Esophagus muscularis mucosa (tissue), 4 donors: ENCODE measurements around the gene MCOLN1. TPM values are rescaled to one million over a fixed set of nuclear protein-coding genes. Genes with fewer than 3 reads are reported as not detected.

ENCODE experiments used
- DNase-seq: peaks from one replicate; pipeline ENCODE4 v3.0.0-alpha.2; 2017; ENCODE audit errors: extremely low spot score
- H3K27ac ChIP-seq, 4 donors: fragments of 200-600 bp; sonication (generic); replicated peaks in 1 of 4; 1 replicate in 3 of 4; 2 replicates in 1 of 4; pipeline ENCODE4 v1.5.1; 2016 to 2019; ENCODE audit warnings: mild to moderate bottlenecking in 1 of 4
- H3K27me3 ChIP-seq, 4 donors: fragments of 200-600 bp; sonication (generic); one replicate each; pipeline versions ENCODE4 v1.5.1 to v1.6.0; 2016 to 2019
- H3K36me3 ChIP-seq, 4 donors: fragments of 200-600 bp; sonication (generic); one replicate each; pipeline ENCODE4 v1.5.1; 2016 to 2019
- H3K4me1 ChIP-seq, 4 donors: fragments of 200-600 bp; sonication (generic); one replicate each; pipeline ENCODE4 v1.5.1; 2016 to 2019
- H3K4me3 ChIP-seq, 4 donors: fragments of 200-600 bp; sonication (generic); 1 replicate in 2 of 4; 2 replicates in 2 of 4; pipeline ENCODE4 v1.5.1; 2016 to 2019; ENCODE audit warnings: mild to moderate bottlenecking in 4 of 4, moderate library complexity in 1 of 4
- H3K9me3 ChIP-seq, 4 donors: fragments of 200-600 bp; sonication (generic); 1 replicate in 3 of 4; 2 replicates in 1 of 4; pipeline ENCODE4 v1.5.1; 2016 to 2019
- EP300 ChIP-seq: sonication (generic); formaldehyde crosslinking; IDR thresholded peaks from one replicate; pipeline ENCODE4 v1.6.1; 2017; ENCODE audit warnings: antibody characterized with exemption
- POLR2A ChIP-seq: fragments of 450-650 bp; IDR thresholded peaks from one replicate; pipeline ENCODE4 v1.6.1; 2017; ENCODE audit warnings: antibody characterized with exemption, moderate library complexity, mild to moderate bottlenecking, low read depth
- POLR2AphosphoS5 ChIP-seq, 2 donors: sonication (generic); formaldehyde crosslinking; IDR thresholded peaks; one replicate each; pipeline ENCODE4 v1.6.1; 2017; ENCODE audit warnings: antibody characterized with exemption in 2 of 2
- WGBS: methylation state at CpG from one replicate; pipeline ENCODE4 v1.1.5; 2018; 5-methylcytosine and 5-hydroxymethylcytosine counted together
- intact Hi-C: fragments of 100-400 bp; cut with DNase I; formaldehyde crosslinking; loops from one replicate; pipeline ENCODE4 v1.15.1; 2023
- total RNA-seq, 4 donors: library from RNA; depleted of rRNA; stranded (reverse); fragments of >200 nt; gene quantifications; one replicate each; pipeline versions ENCODE4 v1.1.0 to v1.2.1, GENCODE V29; 2016
- TF ChIP-seq, protein P1 (sequence below), 3 experiments: fragments of 200-600 bp in 2 of 3; fragments of 450-650 bp in 1 of 3; sonication (generic) in 2 of 3; IDR thresholded peaks; one replicate each; pipeline ENCODE4 v1.5.1; 2017 to 2019; ENCODE audit warnings: antibody characterized with exemption in 3 of 3, mild to moderate bottlenecking in 2 of 3, moderate library complexity in 1 of 3

MCOLN1 gene
- total RNA-seq, 4 donors from 2014 or later: 11.3 to 20.7 (median 14.4) TPM

DNA sequence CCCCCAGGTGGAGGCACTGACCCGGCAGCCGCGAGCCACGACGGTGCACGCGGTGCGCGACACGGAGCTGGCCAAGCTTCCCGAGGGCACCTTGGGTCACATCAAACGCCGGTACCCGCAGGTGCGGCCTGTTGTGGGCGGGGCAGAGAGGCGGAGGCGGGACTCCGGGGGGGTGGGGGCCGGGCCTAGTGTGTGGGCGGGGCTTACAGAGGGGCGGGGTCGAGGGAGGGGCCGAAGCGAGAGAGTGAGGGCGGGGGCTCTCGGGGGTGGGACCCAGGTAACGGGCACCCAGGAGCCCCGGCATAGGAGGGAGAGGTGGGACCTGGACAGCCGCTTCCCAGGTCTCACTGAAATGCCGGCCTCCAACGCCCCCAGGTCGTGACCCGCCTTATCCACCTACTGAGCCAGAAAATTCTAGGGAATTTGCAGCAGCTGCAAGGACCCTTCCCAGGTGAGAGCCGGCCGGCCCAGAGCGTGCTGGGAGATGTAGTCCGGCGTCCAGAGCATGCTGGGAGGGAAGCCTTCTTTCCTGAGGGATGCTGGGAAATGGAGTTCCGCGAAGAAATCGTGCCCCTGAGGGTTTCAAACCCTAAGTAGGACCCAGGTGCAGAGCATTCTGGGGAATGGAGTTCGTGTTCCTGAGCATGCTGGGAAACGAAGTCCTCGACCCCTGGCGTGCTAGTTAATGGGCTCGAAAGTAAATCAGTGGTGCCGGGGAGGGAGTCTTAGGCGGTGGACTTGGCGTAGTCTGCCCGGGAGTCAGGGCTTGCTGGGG, 28.8 kb downstream of the MCOLN1 start:
- Histone ChIP-seq H3K4me3 (peak overlapping the region; percentile 27 to 46 (median 36)), H3K27me3 (no peaks in the 10 kb centered on the region), H3K27ac (peak overlapping the region; percentile 18 to 65 (median 48)), H3K36me3 (peaks cover 35 to 74% (median 54%) of the 10 kb centered on the region in 4 donors), H3K4me1 (peaks cover 5 to 15% (median 13%) of the 10 kb centered on the region in 4 donors), H3K9me3 (no peaks in the 10 kb centered on the region)
- intact Hi-C loops: no loop called here
- TF ChIP-seq POLR2A (no peak), POLR2AphosphoS5 (IDR thresholded peaks at IDR 0.05) (peak; percentile 20 to 77), EP300 (no peak)
- TF ChIP-seq, protein P1, sequence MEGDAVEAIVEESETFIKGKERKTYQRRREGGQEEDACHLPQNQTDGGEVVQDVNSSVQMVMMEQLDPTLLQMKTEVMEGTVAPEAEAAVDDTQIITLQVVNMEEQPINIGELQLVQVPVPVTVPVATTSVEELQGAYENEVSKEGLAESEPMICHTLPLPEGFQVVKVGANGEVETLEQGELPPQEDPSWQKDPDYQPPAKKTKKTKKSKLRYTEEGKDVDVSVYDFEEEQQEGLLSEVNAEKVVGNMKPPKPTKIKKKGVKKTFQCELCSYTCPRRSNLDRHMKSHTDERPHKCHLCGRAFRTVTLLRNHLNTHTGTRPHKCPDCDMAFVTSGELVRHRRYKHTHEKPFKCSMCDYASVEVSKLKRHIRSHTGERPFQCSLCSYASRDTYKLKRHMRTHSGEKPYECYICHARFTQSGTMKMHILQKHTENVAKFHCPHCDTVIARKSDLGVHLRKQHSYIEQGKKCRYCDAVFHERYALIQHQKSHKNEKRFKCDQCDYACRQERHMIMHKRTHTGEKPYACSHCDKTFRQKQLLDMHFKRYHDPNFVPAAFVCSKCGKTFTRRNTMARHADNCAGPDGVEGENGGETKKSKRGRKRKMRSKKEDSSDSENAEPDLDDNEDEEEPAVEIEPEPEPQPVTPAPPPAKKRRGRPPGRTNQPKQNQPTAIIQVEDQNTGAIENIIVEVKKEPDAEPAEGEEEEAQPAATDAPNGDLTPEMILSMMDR (IDR thresholded peaks at IDR 0.05): peak in 1 of 3 experiments; percentile 8
- no peak for DNase-seq
- 20% methylated on average over 20 of the region's 51 CpGs for WGBS

DNA sequence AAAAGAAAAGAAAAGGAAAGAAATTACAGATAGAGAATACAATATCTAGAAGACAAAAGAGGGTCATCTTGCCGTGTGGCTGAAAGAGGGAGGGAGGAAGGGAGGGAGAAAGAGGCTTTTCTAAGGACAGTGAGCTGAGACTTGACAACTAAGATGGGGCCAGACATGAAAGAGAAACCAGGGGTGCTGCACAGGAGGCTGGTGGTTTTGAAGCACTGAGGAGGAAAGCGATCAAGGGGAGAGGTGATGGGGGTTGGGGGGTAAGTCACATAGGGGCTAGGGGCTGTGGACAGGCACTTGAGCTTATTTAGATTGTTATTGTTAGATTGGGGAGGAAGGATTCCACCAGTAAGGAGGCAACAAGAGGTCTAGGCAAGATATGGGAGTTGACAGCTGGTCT, 30.4 kb downstream of the MCOLN1 start:
- Histone ChIP-seq H3K9me3 (no peaks in the 10 kb centered on the region), H3K36me3 (peaks cover 49 to 77% (median 69%) of the 10 kb centered on the region in 4 donors), H3K27me3 (no peaks in the 10 kb centered on the region), H3K27ac (no peak overlapping the region), H3K4me1 (peaks cover 5 to 15% (median 13%) of the 10 kb centered on the region in 4 donors), H3K4me3 (no peak overlapping the region)
- 87% methylated on average over 2 of the region's 2 CpGs for WGBS
- intact Hi-C loops: no loop called here
- TF ChIP-seq, protein P1 (IDR thresholded peaks at IDR 0.05): no peak
- no peak for TF ChIP-seq POLR2AphosphoS5 (IDR thresholded peaks at IDR 0.05)
- no peak for TF ChIP-seq EP300
- no peak for TF ChIP-seq POLR2A
- no peak for DNase-seq

- DNase-seq: no peak
- no peaks in the 10 kb centered on the region for H3K9me3 ChIP-seq
- peaks cover 65 to 93% (median 86%) of the 10 kb centered on the region in 4 donors for H3K36me3 ChIP-seq
- no peak overlapping the region for H3K27ac ChIP-seq
- no peaks in the 10 kb centered on the region for H3K27me3 ChIP-seq
- 86% methylated on average over 22 of the region's 28 CpGs for WGBS
- TF ChIP-seq POLR2A (no peak), EP300 (no peak), POLR2AphosphoS5 (IDR thresholded peaks at IDR 0.05) (no peak)
- TF ChIP-seq, protein P1 (IDR thresholded peaks at IDR 0.05): no peak
- no peak overlapping the region for H3K4me3 ChIP-seq
- intact Hi-C loops: no loop called here
- peaks cover 5 to 15% (median 13%) of the 10 kb centered on the region in 4 donors for H3K4me1 ChIP-seq
These were observed 32.1 kb downstream of the MCOLN1 start for GRCh38 chr19:7554565-7554964.

DNA sequence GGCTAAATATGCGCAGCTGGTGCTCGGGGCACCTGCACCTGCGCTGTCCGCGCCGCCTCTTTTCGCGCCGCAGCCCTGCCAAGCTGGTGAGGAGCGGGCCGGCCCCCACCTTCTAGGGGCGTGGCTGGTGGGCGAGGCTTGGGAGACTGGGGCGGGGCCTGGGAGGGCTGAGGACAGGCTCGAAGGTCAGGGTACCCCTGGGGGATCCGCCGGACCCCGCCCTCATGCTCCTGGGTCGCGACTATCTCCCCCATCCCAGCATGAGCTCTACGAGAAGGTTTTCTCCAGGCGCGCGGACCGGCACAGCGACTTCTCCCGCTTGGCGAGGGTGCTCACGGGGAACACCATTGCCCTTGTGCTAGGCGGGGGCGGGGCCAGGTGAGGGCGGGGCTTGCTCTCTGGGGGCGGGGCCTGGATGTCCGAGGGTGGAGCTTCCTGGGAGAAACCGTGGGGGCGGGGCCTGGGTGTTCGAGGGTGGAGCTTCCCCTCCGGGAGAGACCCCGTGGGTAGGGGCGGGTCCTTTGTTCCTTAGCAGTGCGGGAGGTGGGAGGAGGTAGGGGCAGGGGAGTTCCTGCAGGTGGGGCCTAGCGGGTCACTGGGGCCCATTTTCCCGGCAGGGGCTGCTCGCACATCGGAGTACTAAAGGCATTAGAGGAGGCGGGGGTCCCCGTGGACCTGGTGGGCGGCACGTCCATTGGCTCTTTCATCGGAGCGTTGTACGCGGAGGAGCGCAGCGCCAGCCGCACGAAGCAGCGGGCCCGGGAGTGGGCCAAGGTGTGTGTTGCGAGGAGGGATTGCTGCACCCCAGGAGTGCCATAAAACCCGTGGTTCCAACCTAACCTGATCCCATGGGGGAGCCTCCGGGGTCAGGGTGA, 32.8 kb downstream of the MCOLN1 start:
- H3K9me3 ChIP-seq: no peaks in the 10 kb centered on the region
- H3K27ac ChIP-seq: no peak overlapping the region
- peaks cover 5 to 15% (median 13%) of the 10 kb centered on the region in 4 donors for H3K4me1 ChIP-seq
- no peaks in the 10 kb centered on the region for H3K27me3 ChIP-seq
- TF ChIP-seq POLR2A (no peak), POLR2AphosphoS5 (IDR thresholded peaks at IDR 0.05) (no peak), EP300 (no peak)
- TF ChIP-seq, protein P1 (IDR thresholded peaks at IDR 0.05): no peak
- peaks cover 65 to 93% (median 87%) of the 10 kb centered on the region in 4 donors for H3K36me3 ChIP-seq
- DNase-seq: no peak
- H3K4me3 ChIP-seq: no peak overlapping the region
- WGBS: 72% methylated on average over 39 of the region's 62 CpGs
- intact Hi-C loops: no loop called here
